Testis (tissue), 2 donors: Measurements from ENCODE around the gene LPIN1.

Experiments used
- CTCF ChIP-seq, 3 experiments: fragments of 450-650 bp in 2 of 3; fragments of 200-600 bp in 1 of 3; sonication (generic) in 1 of 3; IDR thresholded peaks; one replicate each; pipeline ENCODE4 v1.5.1; 2016 to 2019; ENCODE audit warnings: antibody characterized with exemption in 3 of 3, mild to moderate bottlenecking in 2 of 3, moderate library complexity in 1 of 3
- POLR2A ChIP-seq: fragments of 450-650 bp; IDR thresholded peaks from one replicate; pipeline ENCODE4 v1.6.1; 2017; ENCODE audit warnings: antibody characterized with exemption, mild to moderate bottlenecking, moderate library complexity

GRCh38 chr2:11814979-11815510 lies 68.6 kb downstream of the LPIN1 start:
- TF ChIP-seq POLR2A: no peak
- no peak for TF ChIP-seq CTCF (IDR thresholded peaks at IDR 0.05)
